Left lobe of liver (tissue), 2 donors: ENCODE measurements around the gene KAZALD1. TPM values are rescaled to one million over a fixed set of nuclear protein-coding genes. Genes with fewer than 3 reads are reported as not detected.

Experiments
- ATAC-seq: fragments of 200-7000 bp; cut with Tn5 transposase; one replicate; pipeline ENCODE4 v1.9.1; 2020; ENCODE audit warnings: mild to moderate bottlenecking, moderate library complexity
- DNase-seq: peaks from one replicate; pipeline ENCODE4 v3.0.0-alpha.2; 2020; ENCODE audit warnings: low spot score
- total RNA-seq: library from RNA; stranded (reverse); gene quantifications from one replicate; pipeline ENCODE4 v1.2.1, GENCODE V29; 2021
- donor health status: DM: no; HTN: no; CAD: no; lungs with moderate emphysema.
- donor health status: DM: no; HTN: yes; CAD: no.

Gene KAZALD1
- total RNA-seq, 1 donor from 2014 or later: 0.78 TPM

- DNase-seq: no peak
- ATAC-seq: no peak
These were observed 3.8 kb downstream of the KAZALD1 start for GRCh38 chr10:101065481-101066145.

GRCh38 chr10:101066146-101066895 lies 4.5 kb downstream of the KAZALD1 start:
- ATAC-seq (peak; percentile 54), DNase-seq (no peak)

GRCh38 chr10:101066896-101067355 lies 5.1 kb downstream of the KAZALD1 start:
- ATAC-seq (no peak), DNase-seq (no peak)

GRCh38 chr10:101067356-101068083 lies 5.7 kb downstream of the KAZALD1 start:
- peak; percentile 87 for ATAC-seq
- peak; percentile 72 for DNase-seq

GRCh38 chr10:101069441-101069840 lies 7.7 kb downstream of the KAZALD1 start:
- DNase-seq: no peak
- no peak for ATAC-seq

- ATAC-seq (no peak), DNase-seq (no peak)
These were observed 8.3 kb downstream of the KAZALD1 start for GRCh38 chr10:101070098-101070497.

GRCh38 chr10:101071267-101071884 lies 9.6 kb downstream of the KAZALD1 start:
- DNase-seq (no peak), ATAC-seq (no peak)

- no peak for DNase-seq
- no peak for ATAC-seq
These were observed 10.2 kb downstream of the KAZALD1 start for GRCh38 chr10:101071885-101072433.

- DNase-seq: no peak
- ATAC-seq: no peak
These were observed 11.1 kb downstream of the KAZALD1 start for GRCh38 chr10:101072923-101073322.

- ATAC-seq: no peak
These were observed 11.8 kb downstream of the KAZALD1 start for GRCh38 chr10:101073631-101074030.

GRCh38 chr10:101075775-101076174 lies 14.0 kb downstream of the KAZALD1 start:
- DNase-seq: no peak
- ATAC-seq: no peak

More at GRCh38 chr10:101073631-101074030, 11.8 kb downstream of the KAZALD1 start:
- no peak for DNase-seq

- ATAC-seq: no peak
These were observed 14.8 kb downstream of the KAZALD1 start for GRCh38 chr10:101076630-101077029.

GRCh38 chr10:101079874-101080273 lies 18.1 kb downstream of the KAZALD1 start:
- DNase-seq (no peak), ATAC-seq (no peak)

More at GRCh38 chr10:101076630-101077029, 14.8 kb downstream of the KAZALD1 start:
- DNase-seq: no peak

- DNase-seq (no peak), ATAC-seq (peak; percentile 37)
These were observed 19.4 kb downstream of the KAZALD1 start for GRCh38 chr10:101080933-101081931.

- ATAC-seq (no peak), DNase-seq (no peak)
These were observed 24.1 kb downstream of the KAZALD1 start for GRCh38 chr10:101085846-101086245.

- ATAC-seq (no peak), DNase-seq (no peak)
These were observed 25.6 kb downstream of the KAZALD1 start for GRCh38 chr10:101087376-101087775.

GRCh38 chr10:101087965-101088364 lies 26.2 kb downstream of the KAZALD1 start:
- DNase-seq: no peak

GRCh38 chr10:101089520-101090299 lies 27.9 kb downstream of the KAZALD1 start:
- ATAC-seq (no peak), DNase-seq (no peak)

More at GRCh38 chr10:101087965-101088364, 26.2 kb downstream of the KAZALD1 start:
- no peak for ATAC-seq

- DNase-seq: no peak
- ATAC-seq: no peak
These were observed 28.8 kb downstream of the KAZALD1 start for GRCh38 chr10:101090597-101090996.
